SK-N-MC (cell line): ENCODE data around the gene PGBD1.

ENCODE experiments used
- EZH2 ChIP-seq: fragments of 200-600 bp; sonication (generic); IDR thresholded peaks from one replicate; pipeline ENCODE4 v1.6.1; 2017; ENCODE audit warnings: antibody characterized with exemption
- POLR2AphosphoS5 ChIP-seq: IDR thresholded peaks from 2 replicates; pipeline ENCODE4 v1.6.1; 2012; ENCODE audit warnings: mild to moderate bottlenecking, low read depth, low read length, borderline replicate concordance

- TF ChIP-seq POLR2AphosphoS5 (no peak), EZH2 (no peak)
Observed at GRCh38 chr6:28336284-28337120, 55.1 kb downstream of the PGBD1 start.
